Measurements from ENCODE around the gene CCDC106. TPM values are rescaled to one million over a fixed set of nuclear protein-coding genes. Genes with fewer than 3 reads are reported as not detected.

CCDC106 gene
- total RNA-seq, 1 experiment from 2014 or later, result 17.4 TPM

DNA sequence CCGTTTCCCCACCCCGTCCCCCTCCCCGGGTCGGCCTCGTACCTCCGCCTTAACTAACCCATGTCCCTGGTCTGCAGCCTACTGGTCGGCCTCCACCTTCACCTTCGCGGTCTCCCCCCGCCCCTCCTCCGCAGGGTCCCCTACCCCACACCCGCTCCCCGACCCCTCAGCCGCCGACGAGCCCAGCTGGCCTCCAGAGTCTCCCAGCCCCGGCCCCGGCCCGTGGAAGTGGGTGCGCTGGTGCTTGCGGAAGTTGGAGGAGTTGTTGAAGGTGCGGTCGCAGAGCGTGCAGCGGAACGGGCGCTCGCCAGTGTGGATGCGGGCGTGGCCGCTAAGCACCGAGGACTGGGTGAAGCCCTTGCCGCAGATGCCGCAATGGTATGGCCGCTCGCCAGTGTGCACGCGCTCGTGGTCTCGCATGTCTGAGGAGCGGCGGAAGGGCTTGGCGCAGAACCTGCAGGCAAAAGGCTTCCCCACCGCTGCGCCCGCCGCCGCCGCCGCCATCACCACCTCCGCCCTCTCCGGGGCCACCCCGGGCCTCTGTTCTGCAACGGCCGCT lies 26.3 kb upstream of the CCDC106 start:
- H3K4me1 ChIP-seq, result no peaks in the 10 kb centered on the region
- TF ChIP-seq, protein P1, sequence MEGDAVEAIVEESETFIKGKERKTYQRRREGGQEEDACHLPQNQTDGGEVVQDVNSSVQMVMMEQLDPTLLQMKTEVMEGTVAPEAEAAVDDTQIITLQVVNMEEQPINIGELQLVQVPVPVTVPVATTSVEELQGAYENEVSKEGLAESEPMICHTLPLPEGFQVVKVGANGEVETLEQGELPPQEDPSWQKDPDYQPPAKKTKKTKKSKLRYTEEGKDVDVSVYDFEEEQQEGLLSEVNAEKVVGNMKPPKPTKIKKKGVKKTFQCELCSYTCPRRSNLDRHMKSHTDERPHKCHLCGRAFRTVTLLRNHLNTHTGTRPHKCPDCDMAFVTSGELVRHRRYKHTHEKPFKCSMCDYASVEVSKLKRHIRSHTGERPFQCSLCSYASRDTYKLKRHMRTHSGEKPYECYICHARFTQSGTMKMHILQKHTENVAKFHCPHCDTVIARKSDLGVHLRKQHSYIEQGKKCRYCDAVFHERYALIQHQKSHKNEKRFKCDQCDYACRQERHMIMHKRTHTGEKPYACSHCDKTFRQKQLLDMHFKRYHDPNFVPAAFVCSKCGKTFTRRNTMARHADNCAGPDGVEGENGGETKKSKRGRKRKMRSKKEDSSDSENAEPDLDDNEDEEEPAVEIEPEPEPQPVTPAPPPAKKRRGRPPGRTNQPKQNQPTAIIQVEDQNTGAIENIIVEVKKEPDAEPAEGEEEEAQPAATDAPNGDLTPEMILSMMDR (IDR thresholded peaks at IDR 0.05; ENCODE audit: insufficient read depth in 1 of 2, low read depth in 1 of 2, low read length in 1 of 2, severe bottlenecking in 1 of 2, unreplicated experiment in 1 of 2), result no peak
- H3K27me3 ChIP-seq (replicated peaks; ENCODE audit: control insufficient read depth, insufficient read depth, low read length), result no peaks in the 10 kb centered on the region
- Mint-ChIP-seq H3K4me3 (ENCODE audit: unreplicated experiment) (no peak overlapping the region), H3K4me1 (ENCODE audit: low read depth, unreplicated experiment) (peaks cover 7% of the 10 kb centered on the region), H3K27me3 (ENCODE audit: insufficient read depth, unreplicated experiment) (no peaks in the 10 kb centered on the region), H3K9me3 (ENCODE audit: unreplicated experiment) (no peaks in the 10 kb centered on the region), H3K36me3 (ENCODE audit: insufficient read depth, unreplicated experiment) (peaks cover 52% of the 10 kb centered on the region), H3K27ac (ENCODE audit: unreplicated experiment) (no peak overlapping the region)
- intact Hi-C loops (cut with micrococcal nuclease; ENCODE audit: unreplicated experiment), result no loop called here
- H3K36me3 ChIP-seq (ENCODE audit: control insufficient read depth, insufficient read depth, low read length), result no peaks in the 10 kb centered on the region; the same call in 1 of the 2 replicates
- no peak overlapping the region for H3K4me3 ChIP-seq (ENCODE audit: low read depth, low read length)
- 0 out of 2 replicates have a peak, but pooled peaks cover 6% of the 10 kb centered on the region for H3K9me3 ChIP-seq
- no peak for DNase-seq
- BruUV-seq (replicated peaks), result no TSS peak
- ChIA-PET POLR2A (interaction anchor here (0.6 kb wide), 1 partner anchor 10 kb away, joined by 5 read pairs; no protein-coding TSS in a partner anchor), CTCF (no interaction called here)

DNA sequence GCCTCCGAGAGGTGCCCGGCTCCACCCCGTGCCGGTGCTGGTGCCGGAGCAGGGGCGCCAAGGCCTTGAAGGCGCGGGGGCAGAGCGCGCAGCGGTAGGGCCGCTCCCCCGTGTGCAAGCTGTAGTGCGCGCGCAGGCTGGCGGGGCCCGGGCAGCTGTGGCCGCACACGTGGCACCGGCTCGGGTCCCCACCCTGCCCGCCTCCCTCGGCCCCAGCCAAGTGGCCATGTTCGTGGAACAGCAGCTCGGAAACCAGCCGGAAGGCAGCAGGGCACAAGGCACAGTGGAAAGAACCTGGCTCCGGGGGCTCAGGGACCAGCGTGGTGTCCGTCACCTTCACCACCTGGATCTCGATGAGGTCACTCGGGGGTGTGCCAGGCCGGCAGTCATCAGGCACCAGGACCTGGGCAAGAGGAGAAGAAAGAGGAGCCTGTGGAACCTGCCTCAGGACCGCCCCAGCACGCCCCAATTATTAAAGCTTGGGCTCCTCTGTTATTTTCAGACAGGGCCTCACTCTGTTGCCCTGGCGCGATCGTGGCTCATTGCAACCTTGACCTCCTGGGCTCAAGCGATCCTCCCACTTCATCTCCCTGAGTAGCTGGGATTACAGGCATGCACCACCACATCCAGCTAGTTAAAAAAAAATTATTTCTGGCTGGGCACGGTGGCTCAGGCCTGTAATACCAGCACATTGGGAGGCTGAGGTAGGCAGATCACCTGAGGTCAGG lies 25.6 kb upstream of the CCDC106 start:
- intact Hi-C loops (cut with micrococcal nuclease; ENCODE audit: unreplicated experiment), result no loop called here
- TF ChIP-seq, protein P1 (IDR thresholded peaks at IDR 0.05; ENCODE audit: insufficient read depth in 1 of 2, low read depth in 1 of 2, low read length in 1 of 2, severe bottlenecking in 1 of 2, unreplicated experiment in 1 of 2), result no peak
- Mint-ChIP-seq H3K27me3 (ENCODE audit: insufficient read depth, unreplicated experiment) (no peaks in the 10 kb centered on the region), H3K27ac (ENCODE audit: unreplicated experiment) (no peak overlapping the region), H3K4me3 (ENCODE audit: unreplicated experiment) (no peak overlapping the region), H3K4me1 (ENCODE audit: low read depth, unreplicated experiment) (peaks cover 7% of the 10 kb centered on the region), H3K36me3 (ENCODE audit: insufficient read depth, unreplicated experiment) (peaks cover 45% of the 10 kb centered on the region), H3K9me3 (ENCODE audit: unreplicated experiment) (no peaks in the 10 kb centered on the region)
- no peak overlapping the region for H3K4me3 ChIP-seq (ENCODE audit: low read depth, low read length)
- ChIA-PET POLR2A (interaction anchor here (0.6 kb wide), 1 partner anchor 9 kb away, joined by 5 read pairs; no protein-coding TSS in a partner anchor), CTCF (no interaction called here)
- BruUV-seq (replicated peaks), result no TSS peak
- no peak for DNase-seq
- no peaks in the 10 kb centered on the region; the same call in 1 of the 2 replicates for H3K36me3 ChIP-seq (ENCODE audit: control insufficient read depth, insufficient read depth, low read length)
- no peaks in the 10 kb centered on the region for H3K27me3 ChIP-seq (replicated peaks; ENCODE audit: control insufficient read depth, insufficient read depth, low read length)
- H3K4me1 ChIP-seq, result no peaks in the 10 kb centered on the region
- H3K9me3 ChIP-seq, result 0 out of 2 replicates have a peak, but pooled peaks cover 6% of the 10 kb centered on the region

DNA sequence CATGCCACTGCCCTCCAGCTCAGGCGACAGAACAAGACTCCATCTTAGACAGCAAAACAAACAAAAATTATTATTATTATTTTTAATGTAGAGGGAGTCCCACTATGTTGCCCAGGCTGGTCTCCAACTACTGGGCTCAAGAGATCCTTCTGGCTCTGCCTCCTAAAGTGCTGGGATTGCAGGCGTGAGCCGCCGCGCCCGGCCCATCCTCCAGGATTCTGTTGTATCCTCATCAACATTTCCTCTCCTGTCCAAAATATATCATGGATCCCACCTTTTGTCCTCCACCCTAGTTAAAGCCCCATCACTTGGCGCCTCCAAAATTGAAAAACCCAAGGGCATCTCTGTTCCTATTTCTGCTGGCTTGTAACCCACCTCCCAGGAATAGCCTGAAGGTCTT lies 24.9 kb upstream of the CCDC106 start:
- Mint-ChIP-seq H3K9me3 (ENCODE audit: unreplicated experiment) (no peaks in the 10 kb centered on the region), H3K27ac (ENCODE audit: unreplicated experiment) (no peak overlapping the region), H3K27me3 (ENCODE audit: insufficient read depth, unreplicated experiment) (no peaks in the 10 kb centered on the region), H3K4me1 (ENCODE audit: low read depth, unreplicated experiment) (peaks cover 7% of the 10 kb centered on the region), H3K4me3 (ENCODE audit: unreplicated experiment) (no peak overlapping the region), H3K36me3 (ENCODE audit: insufficient read depth, unreplicated experiment) (peaks cover 39% of the 10 kb centered on the region)
- Histone ChIP-seq H3K4me1 (no peaks in the 10 kb centered on the region), H3K27me3 (replicated peaks; ENCODE audit: control insufficient read depth, insufficient read depth, low read length) (no peaks in the 10 kb centered on the region), H3K4me3 (ENCODE audit: low read depth, low read length) (no peak overlapping the region), H3K36me3 (ENCODE audit: control insufficient read depth, insufficient read depth, low read length) (no peaks in the 10 kb centered on the region), H3K9me3 (0 out of 2 replicates have a peak, but pooled peaks cover 6% of the 10 kb centered on the region)
- no peak for DNase-seq
- no TSS peak for BruUV-seq (replicated peaks)
- ChIA-PET CTCF (interaction anchor here (2.0 kb wide), 1 partner anchor 17 kb away, joined by 30 read pairs; the partner anchor contains the start of gene ZNF865), POLR2A (no interaction called here)
- TF ChIP-seq, protein P1 (IDR thresholded peaks at IDR 0.05; ENCODE audit: insufficient read depth in 1 of 2, low read depth in 1 of 2, low read length in 1 of 2, severe bottlenecking in 1 of 2, unreplicated experiment in 1 of 2), result no peak
- intact Hi-C loops (cut with micrococcal nuclease; ENCODE audit: unreplicated experiment), result no loop called here
